DND-41 (cell line): Measurements from ENCODE around the gene DMPK.

Experiments
- ATAC-seq: fragments of 200-7000 bp; cut with Tn5 transposase; 3 replicates; pipeline ENCODE4 v1.9.1; 2021; ENCODE audit warnings: low read depth; ENCODE audit not compliant: insufficient read depth
- DNase-seq: peaks from one replicate; pipeline ENCODE4 v3.0.0-alpha.2; 2020
- H2AFZ ChIP-seq: 2 replicates; pipeline ENCODE4 v1.6.0; 2012; ENCODE audit warnings: low read depth, low read length
- H3K27ac ChIP-seq: 2 replicates; pipeline ENCODE4 v1.5.1; 2012; ENCODE audit warnings: low read length, inconsistent platforms
- H3K27me3 ChIP-seq: fragments of 200-600 bp; sonication (generic); 2 replicates; pipeline ENCODE4 v1.6.0; 2012; ENCODE audit warnings: low read length, mild to moderate bottlenecking, inconsistent platforms; ENCODE audit not compliant: insufficient read depth, poor library complexity
- H3K36me3 ChIP-seq: 2 replicates; pipeline ENCODE4 v1.5.1; 2012; ENCODE audit warnings: low read length, inconsistent platforms; ENCODE audit not compliant: insufficient read depth
- H3K4me1 ChIP-seq: 2 replicates; pipeline ENCODE4 v1.5.1; 2012; ENCODE audit warnings: mild to moderate bottlenecking, low read length; ENCODE audit not compliant: insufficient read depth
- H3K4me2 ChIP-seq: 2 replicates; pipeline ENCODE4 v1.6.0; 2012; ENCODE audit warnings: mild to moderate bottlenecking, moderate library complexity, low read length, inconsistent platforms; ENCODE audit not compliant: insufficient read depth
- H3K4me3 ChIP-seq, 2 experiments: fragments of 200-600 bp in 1 of 2; shearing (Covaris generic) in 1 of 2; 2 replicates each; pipeline ENCODE4 v1.5.1; 2012 to 2016; ENCODE audit warnings: inconsistent platforms in 2 of 2, low read length in 2 of 2, mild to moderate bottlenecking in 2 of 2, low read depth in 1 of 2, moderate library complexity in 1 of 2
- H3K79me2 ChIP-seq: 2 replicates; pipeline ENCODE4 v1.6.0; 2012; ENCODE audit warnings: low read length, inconsistent platforms; ENCODE audit not compliant: insufficient read depth
- H3K9ac ChIP-seq: 2 replicates; pipeline ENCODE4 v1.6.0; 2012; ENCODE audit warnings: low read depth, mild to moderate bottlenecking, inconsistent platforms, low read length, moderate library complexity
- H3K9me3 ChIP-seq: 2 replicates; pipeline ENCODE4 v1.5.1; 2012; ENCODE audit warnings: low read length, moderate library complexity, mild to moderate bottlenecking, inconsistent platforms; ENCODE audit not compliant: insufficient read depth, severe bottlenecking
- H4K20me1 ChIP-seq: 2 replicates; pipeline ENCODE4 v1.6.0; 2012; ENCODE audit warnings: low read length; ENCODE audit not compliant: insufficient read depth
- EZH2 ChIP-seq: IDR thresholded peaks from 3 replicates; pipeline ENCODE4 v1.6.1; 2012; ENCODE audit warnings: borderline replicate concordance, low read depth, mild to moderate bottlenecking, moderate library complexity, low read length, inconsistent platforms; ENCODE audit not compliant: severe bottlenecking
- TF ChIP-seq, protein P1 (sequence below): IDR thresholded peaks from 2 replicates; pipeline ENCODE4 v1.5.1; 2012; ENCODE audit warnings: borderline replicate concordance, low read length, moderate library complexity, mild to moderate bottlenecking; ENCODE audit not compliant: poor library complexity, severe bottlenecking; ENCODE audit errors: extremely low read depth

DMPK gene

DNA sequence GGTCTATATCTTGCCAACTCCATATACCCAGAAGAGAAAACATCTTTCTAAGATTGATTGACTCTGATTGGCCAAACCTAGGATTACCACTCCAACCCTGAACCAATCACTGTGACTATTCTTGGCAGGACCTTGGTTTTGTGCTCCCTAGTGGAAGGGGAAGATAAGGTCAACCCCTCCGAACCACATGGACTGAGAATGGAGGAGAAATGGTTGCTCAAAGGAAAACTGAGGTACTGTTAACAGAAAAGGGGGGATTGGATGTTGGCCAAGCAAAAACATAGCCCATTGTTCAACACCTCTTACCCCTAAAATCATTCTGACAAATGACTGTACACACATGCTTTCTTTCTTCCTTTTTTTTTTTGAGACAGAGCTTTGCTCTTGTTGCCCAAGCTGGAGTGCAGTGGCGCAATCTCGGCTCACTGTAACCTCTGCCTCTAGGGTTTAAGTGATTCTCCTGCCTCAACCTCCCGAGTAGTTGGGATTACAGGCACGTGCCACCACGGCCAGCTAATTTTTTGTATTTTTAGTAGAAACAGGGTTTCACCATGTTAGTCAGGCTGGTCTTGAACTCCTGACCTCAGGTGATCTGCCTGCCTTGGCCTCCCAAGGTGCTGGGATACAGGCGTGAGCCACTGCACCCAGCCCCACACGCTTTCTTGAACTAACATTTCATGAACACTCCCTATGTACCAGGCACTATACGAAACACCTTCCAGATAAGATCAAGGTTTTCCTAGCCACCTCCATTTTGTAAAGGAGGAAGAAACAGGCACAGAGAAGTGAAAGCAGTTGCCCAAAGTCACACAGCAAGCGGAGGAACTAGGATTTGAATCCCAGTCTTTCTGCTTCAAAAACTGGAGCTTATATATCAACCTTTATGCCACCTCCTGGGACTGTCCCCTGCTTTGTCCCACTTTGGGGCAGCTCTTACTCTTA, 42.5 kb downstream of the DMPK start:
- H4K20me1 ChIP-seq = no peaks in the 10 kb centered on the region
- TF ChIP-seq, protein P1, sequence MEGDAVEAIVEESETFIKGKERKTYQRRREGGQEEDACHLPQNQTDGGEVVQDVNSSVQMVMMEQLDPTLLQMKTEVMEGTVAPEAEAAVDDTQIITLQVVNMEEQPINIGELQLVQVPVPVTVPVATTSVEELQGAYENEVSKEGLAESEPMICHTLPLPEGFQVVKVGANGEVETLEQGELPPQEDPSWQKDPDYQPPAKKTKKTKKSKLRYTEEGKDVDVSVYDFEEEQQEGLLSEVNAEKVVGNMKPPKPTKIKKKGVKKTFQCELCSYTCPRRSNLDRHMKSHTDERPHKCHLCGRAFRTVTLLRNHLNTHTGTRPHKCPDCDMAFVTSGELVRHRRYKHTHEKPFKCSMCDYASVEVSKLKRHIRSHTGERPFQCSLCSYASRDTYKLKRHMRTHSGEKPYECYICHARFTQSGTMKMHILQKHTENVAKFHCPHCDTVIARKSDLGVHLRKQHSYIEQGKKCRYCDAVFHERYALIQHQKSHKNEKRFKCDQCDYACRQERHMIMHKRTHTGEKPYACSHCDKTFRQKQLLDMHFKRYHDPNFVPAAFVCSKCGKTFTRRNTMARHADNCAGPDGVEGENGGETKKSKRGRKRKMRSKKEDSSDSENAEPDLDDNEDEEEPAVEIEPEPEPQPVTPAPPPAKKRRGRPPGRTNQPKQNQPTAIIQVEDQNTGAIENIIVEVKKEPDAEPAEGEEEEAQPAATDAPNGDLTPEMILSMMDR = no peak
- TF ChIP-seq EZH2 = no peak
- no peaks in the 10 kb centered on the region for H3K36me3 ChIP-seq
- peaks cover 3% of the 10 kb centered on the region for H3K27me3 ChIP-seq
- ATAC-seq (no peak), DNase-seq (no peak)
- no peak overlapping the region for H3K27ac ChIP-seq
- H3K9me3 ChIP-seq = no peaks in the 10 kb centered on the region
- no peak overlapping the region for H3K9ac ChIP-seq
- H3K4me3 ChIP-seq = no peak overlapping the region
- H3K4me1 ChIP-seq = no peaks in the 10 kb centered on the region
- no peak overlapping the region for H3K4me2 ChIP-seq
- H3K79me2 ChIP-seq = no peaks in the 10 kb centered on the region
- H2AFZ ChIP-seq = no peak overlapping the region

DNA sequence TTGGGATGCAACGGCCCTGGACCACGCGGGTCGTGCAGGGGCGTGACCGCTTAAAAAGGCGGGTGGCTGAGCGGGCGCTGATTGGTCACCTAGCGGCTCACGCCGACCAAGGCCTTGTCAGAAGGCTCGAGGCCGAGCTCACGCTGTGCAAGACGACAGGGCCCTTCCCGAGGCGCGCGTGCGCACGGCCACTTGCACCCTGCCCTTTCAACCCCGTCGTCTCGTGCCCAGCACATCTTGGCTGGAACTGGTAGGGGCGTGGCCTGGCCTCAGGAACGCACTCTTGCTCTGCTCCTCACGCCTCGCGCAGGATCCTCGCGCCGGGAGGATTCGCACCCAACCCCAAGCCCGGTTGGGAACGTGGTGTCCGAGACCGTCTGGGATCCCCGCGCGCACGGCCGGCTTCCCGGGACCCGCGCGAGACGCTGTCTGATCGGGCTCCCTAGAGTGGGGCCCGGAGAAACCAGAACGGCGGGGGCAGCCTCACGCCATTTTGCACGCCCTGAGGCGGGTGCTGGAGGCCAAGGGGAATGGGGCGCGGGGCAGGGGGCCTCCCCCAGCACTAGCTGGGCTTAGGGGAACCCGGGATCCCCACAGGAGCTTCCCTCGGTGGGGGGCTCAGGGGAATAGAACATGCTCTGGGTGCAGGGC, 49.0 kb downstream of the DMPK start, which contains the start of gene MEIOSIN:
Gene MEIOSIN (plus strand): TSS at position 280 of the 651 bp plus-strand sequence. CDS start 1,938 bp downstream, outside the sequence.
- H3K9ac ChIP-seq = no peak within 1 kb of the TSS
- H3K27me3 ChIP-seq = no peaks in the 10 kb centered on the region
- H3K4me3 ChIP-seq = no peak within 1 kb of the TSS
- H3K4me1 ChIP-seq = peaks cover 27% of the 10 kb centered on the region
- H2AFZ ChIP-seq = peak within 1 kb of the TSS; percentile 26; the same call in 1 of the 2 replicates
- no peak for DNase-seq
- no peaks in the 10 kb centered on the region for H3K9me3 ChIP-seq
- peaks cover 2% of the 10 kb centered on the region; the same call in 1 of the 2 replicates for H4K20me1 ChIP-seq
- TF ChIP-seq EZH2 = no peak
- TF ChIP-seq, protein P1 = no peak
- no peak for ATAC-seq
- H3K36me3 ChIP-seq = 0 out of 2 replicates have a peak, but pooled peaks cover under 1% of the 10 kb centered on the region
- peaks cover 24% of the 10 kb centered on the region for H3K79me2 ChIP-seq
- no peak within 1 kb of the TSS for H3K4me2 ChIP-seq
- no peak within 1 kb of the TSS for H3K27ac ChIP-seq

DNA sequence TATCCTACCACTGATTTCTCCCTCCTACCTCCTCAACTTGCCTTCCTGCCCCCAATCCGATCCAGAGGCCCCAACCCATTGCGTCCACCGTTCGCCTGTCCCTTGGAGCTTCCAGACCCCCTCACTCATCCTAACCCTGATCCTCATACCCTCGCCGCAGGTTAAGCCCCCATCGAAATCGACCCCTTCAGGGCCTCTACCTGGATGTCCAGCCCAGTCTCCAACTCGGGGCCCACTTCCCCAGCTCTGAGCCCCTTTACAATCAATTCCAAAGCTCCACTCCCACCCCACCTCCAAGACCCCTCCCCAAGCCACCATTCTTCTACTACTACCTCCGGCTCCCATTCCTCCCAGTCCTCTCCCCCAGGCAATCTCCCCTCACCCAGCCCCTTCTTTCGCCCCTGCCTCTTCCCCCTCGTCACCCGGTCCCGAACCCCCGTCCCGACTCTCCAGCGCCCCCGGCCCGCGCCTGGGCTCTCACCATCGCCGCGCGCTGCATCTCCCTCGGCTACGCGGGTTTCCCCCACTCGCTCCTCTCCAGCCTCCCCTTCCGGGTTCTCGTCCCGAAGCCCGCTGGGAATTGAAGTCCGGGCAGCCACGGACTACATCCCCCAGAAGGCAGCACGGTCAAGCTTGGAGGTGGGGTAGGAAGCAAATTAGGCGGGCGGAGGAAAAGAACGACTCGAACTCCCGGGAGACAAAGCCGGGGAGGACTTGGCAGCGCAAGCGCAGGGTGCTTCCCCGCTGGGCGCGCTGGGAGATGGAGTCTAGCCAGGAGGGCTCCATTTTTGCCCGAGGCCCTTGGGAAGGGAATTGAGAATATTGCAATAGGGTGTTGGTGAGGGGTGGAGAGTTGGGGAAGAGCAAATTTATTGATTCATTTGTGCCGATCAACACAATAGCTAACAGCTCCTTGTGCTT, 51.7 kb downstream of the DMPK start, which contains the start of gene FBXO46:
Gene FBXO46 (minus strand): TSS at position 529 of the 921 bp plus-strand sequence. CDS start 17,401 bp downstream, outside the sequence.
- Histone ChIP-seq H3K9ac (peak within 1 kb of the TSS; percentile 81), H3K79me2 (peaks cover 51% of the 10 kb centered on the region), H3K27me3 (no peaks in the 10 kb centered on the region), H4K20me1 (peaks cover 9% of the 10 kb centered on the region; the same call in 1 of the 2 replicates), H3K4me2 (peak within 1 kb of the TSS; percentile 78), H3K4me3 (peak within 1 kb of the TSS; percentile 88 to 89), H3K36me3 (peaks cover 4% of the 10 kb centered on the region), H3K9me3 (no peaks in the 10 kb centered on the region), H3K4me1 (peaks cover 33% of the 10 kb centered on the region), H2AFZ (peak within 1 kb of the TSS; percentile 91), H3K27ac (peak within 1 kb of the TSS; percentile 88)
- ATAC-seq (peak; percentile 95), DNase-seq (peak; percentile 99)
- no peak for TF ChIP-seq EZH2
- TF ChIP-seq, protein P1 = peak; percentile 47
